Measurements from ENCODE around the gene C1orf74. TPM values are rescaled to one million over a fixed set of nuclear protein-coding genes. Genes with fewer than 3 reads are reported as not detected.
"Not testable (repeated sequence)": the region's sequence is repeated elsewhere in the genome, so short reads cannot be mapped to it uniquely, and the experiment has no call there.

C1orf74 gene
- total and polyA plus RNA-seq, 8 donors = 1.8 to 3.4 (median 3.1) TPM

GRCh38 chr1:209802117-209802779, 17.9 kb upstream of the C1orf74 start:
- intact Hi-C loops (cut with DNase I) = no loop called here
- peaks cover 0 to 18% of the 10 kb centered on the region in 2 donors for H3K27me3 ChIP-seq
- ATAC-seq = no peak
- H3K36me3 ChIP-seq = no peaks in the 10 kb centered on the region
- H3K4me3 ChIP-seq = no peak overlapping the region
- H3K4me1 ChIP-seq = peaks cover 0 to 10% of the 10 kb centered on the region in 2 donors
- DNase-seq = no peak
- no peak overlapping the region for H3K27ac ChIP-seq
- no peaks in the 10 kb centered on the region for H3K9me3 ChIP-seq
- no peak for TF ChIP-seq CTCF (IDR thresholded peaks at IDR 0.05)

- Histone ChIP-seq H3K27me3 (peaks cover 0 to 17% of the 10 kb centered on the region in 2 donors), H3K4me1 (peaks cover 0 to 7% of the 10 kb centered on the region in 2 donors), H3K9me3 (no peaks in the 10 kb centered on the region), H3K4me3 (no peak overlapping the region), H3K36me3 (no peaks in the 10 kb centered on the region), H3K27ac (no peak overlapping the region)
- no peak for ATAC-seq
- no peak for DNase-seq
- intact Hi-C loops (cut with DNase I) = no loop called here
- no peak for TF ChIP-seq CTCF (IDR thresholded peaks at IDR 0.05)
Measured at GRCh38 chr1:209800984-209801834, 16.9 kb upstream of the C1orf74 start.

DNA sequence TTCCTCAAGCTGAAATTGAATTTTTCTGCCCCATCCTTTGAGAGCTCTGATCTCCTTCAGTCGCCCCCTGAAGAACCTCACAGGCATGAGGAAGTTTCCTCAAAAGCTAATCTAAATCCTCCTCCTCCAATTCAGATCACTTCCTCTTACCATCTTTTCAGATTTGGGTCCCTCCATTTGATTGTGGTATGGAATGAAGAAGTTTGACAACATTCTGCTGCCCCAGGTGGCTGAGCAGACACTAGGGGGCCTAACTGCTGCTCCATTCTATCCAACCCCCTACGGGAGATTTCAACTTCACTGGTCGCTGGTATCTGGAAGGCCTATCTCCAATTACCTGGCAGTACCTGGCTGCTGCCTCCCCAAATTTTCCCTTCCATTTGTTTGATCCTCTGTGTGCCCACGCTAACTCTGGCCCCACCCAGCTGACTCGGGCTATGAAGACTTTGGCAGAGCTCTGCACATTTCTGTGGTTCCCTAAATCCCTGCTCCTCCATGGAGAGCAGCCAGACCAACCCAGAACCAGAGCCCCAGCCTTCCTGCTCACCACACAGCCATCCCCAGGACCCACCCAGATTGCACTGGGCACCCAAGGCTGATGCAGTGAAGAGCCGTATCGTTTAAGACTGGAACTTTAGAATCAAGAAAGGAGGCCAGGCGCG, 13.8 kb upstream of the C1orf74 start:
- Histone ChIP-seq H3K9me3 (no peaks in the 10 kb centered on the region), H3K4me3 (no peak overlapping the region), H3K36me3 (no peaks in the 10 kb centered on the region), H3K4me1 (no peaks in the 10 kb centered on the region), H3K27me3 (peaks cover 0 to 11% of the 10 kb centered on the region in 2 donors), H3K27ac (no peak overlapping the region)
- ATAC-seq (no peak), DNase-seq (no peak)
- intact Hi-C loops (cut with DNase I) = no loop called here
- TF ChIP-seq CTCF (IDR thresholded peaks at IDR 0.05) = no peak

GRCh38 chr1:209793711-209794110, 9.4 kb upstream of the C1orf74 start:
- ATAC-seq; H3K27ac ChIP-seq; intact Hi-C loops (cut with DNase I); H3K4me1 ChIP-seq; H3K9me3 ChIP-seq; DNase-seq; H3K36me3 ChIP-seq; H3K4me3 ChIP-seq: not testable (repeated sequence)
- peaks cover 0 to 13% of the 10 kb centered on the region in 2 donors for H3K27me3 ChIP-seq

GRCh38 chr1:209791920-209792319, 7.6 kb upstream of the C1orf74 start:
- Histone ChIP-seq H3K27me3 (peaks cover 0 to 18% of the 10 kb centered on the region in 2 donors), H3K27ac (no peak overlapping the region), H3K4me1 (no peaks in the 10 kb centered on the region), H3K36me3 (no peaks in the 10 kb centered on the region), H3K4me3 (no peak overlapping the region), H3K9me3 (no peaks in the 10 kb centered on the region)
- TF ChIP-seq CTCF (IDR thresholded peaks at IDR 0.05) = no peak
- no peak for DNase-seq
- intact Hi-C loops (cut with DNase I) = no loop called here
- ATAC-seq = no peak

All from left lung (tissue), 10 donors.